ENCODE results near the gene SCN4B.

DNA sequence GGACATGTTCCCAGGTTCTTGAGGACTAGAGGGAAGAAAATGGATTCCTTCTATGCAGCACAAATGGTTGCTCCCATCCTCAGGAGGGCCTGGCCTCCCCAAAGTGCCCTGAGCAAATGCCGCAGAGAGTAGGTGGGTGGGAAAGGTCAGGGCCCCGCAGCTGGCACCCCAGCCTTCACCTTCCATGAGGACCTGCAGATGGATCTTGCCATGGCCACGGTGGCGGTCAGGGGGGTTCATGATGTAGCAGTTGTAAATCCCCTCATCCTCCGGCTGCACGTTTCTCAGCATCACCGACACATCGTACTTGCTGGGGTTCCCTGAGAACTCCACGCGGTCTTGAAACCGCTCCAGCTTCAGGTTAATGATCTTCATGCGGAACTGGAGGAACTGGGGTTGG lies 15.3 kb upstream of the SCN4B start:
- TF ChIP-seq, protein P1, sequence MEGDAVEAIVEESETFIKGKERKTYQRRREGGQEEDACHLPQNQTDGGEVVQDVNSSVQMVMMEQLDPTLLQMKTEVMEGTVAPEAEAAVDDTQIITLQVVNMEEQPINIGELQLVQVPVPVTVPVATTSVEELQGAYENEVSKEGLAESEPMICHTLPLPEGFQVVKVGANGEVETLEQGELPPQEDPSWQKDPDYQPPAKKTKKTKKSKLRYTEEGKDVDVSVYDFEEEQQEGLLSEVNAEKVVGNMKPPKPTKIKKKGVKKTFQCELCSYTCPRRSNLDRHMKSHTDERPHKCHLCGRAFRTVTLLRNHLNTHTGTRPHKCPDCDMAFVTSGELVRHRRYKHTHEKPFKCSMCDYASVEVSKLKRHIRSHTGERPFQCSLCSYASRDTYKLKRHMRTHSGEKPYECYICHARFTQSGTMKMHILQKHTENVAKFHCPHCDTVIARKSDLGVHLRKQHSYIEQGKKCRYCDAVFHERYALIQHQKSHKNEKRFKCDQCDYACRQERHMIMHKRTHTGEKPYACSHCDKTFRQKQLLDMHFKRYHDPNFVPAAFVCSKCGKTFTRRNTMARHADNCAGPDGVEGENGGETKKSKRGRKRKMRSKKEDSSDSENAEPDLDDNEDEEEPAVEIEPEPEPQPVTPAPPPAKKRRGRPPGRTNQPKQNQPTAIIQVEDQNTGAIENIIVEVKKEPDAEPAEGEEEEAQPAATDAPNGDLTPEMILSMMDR (IDR thresholded peaks at IDR 0.05) = no peak
- no peak for TF ChIP-seq POLR2AphosphoS5 (IDR thresholded peaks at IDR 0.05)

Data from gastroesophageal sphincter (tissue), 3 donors.